Body of pancreas (tissue), 4 donors: ENCODE measurements around the gene DHRS7B. TPM values are rescaled to one million over a fixed set of nuclear protein-coding genes. Genes with fewer than 3 reads are reported as not detected.
A peak's percentile ranks its signal among the peaks of the same experiment; 100 is the strongest.

Source experiments
- ATAC-seq: fragments of 150-250 bp; one replicate; pipeline ENCODE4 v1.9.1; 2016
- DNase-seq, 4 donors: peaks; one replicate each; pipeline ENCODE4 v3.0.0-alpha.2; 2019
- H3K27ac ChIP-seq, 4 donors: fragments of 200-600 bp; sonication (generic); 1 replicate in 3 of 4; 2 replicates in 1 of 4; pipeline versions ENCODE4 v1.5.1 to v1.6.1; 2016 to 2019; ENCODE audit warnings: mild to moderate bottlenecking in 1 of 4, mixed read lengths in 1 of 4, moderate library complexity in 1 of 4
- H3K27me3 ChIP-seq, 2 donors: fragments of 200-600 bp; sonication (generic); one replicate each; pipeline ENCODE4 v1.6.0; 2016; ENCODE audit warnings: mild to moderate bottlenecking in 1 of 2
- H3K36me3 ChIP-seq, 2 donors: fragments of 200-600 bp; sonication (generic); replicated peaks in 1 of 2; 2 replicates each; pipeline ENCODE4 v1.5.1; 2016; ENCODE audit warnings: low read depth in 2 of 2; ENCODE audit not compliant: insufficient read depth in 1 of 2
- H3K4me1 ChIP-seq: fragments of 200-600 bp; sonication (generic); one replicate; pipeline ENCODE4 v1.6.0; 2016
- H3K4me3 ChIP-seq, 2 donors: fragments of 200-600 bp; sonication (generic); 1 replicate in 1 of 2; 2 replicates in 1 of 2; pipeline ENCODE4 v1.5.1; 2016 to 2019
- H3K9me3 ChIP-seq, 3 donors: fragments of 200-600 bp; sonication (generic); 1 replicate in 2 of 3; 2 replicates in 1 of 3; pipeline ENCODE4 v1.5.1; 2016
- CTCF ChIP-seq, 7 experiments: fragments of 450-650 bp in 4 of 7; fragments of 200-600 bp in 3 of 7; sonication (generic) in 3 of 7; IDR thresholded peaks; one replicate each; pipeline ENCODE4 v1.5.1; 2016 to 2019; ENCODE audit warnings: antibody characterized with exemption in 7 of 7
- POLR2A ChIP-seq, 3 donors: fragments of 450-650 bp; IDR thresholded peaks; one replicate each; pipeline ENCODE4 v1.6.1; 2016; ENCODE audit warnings: antibody characterized with exemption in 3 of 3, mild to moderate bottlenecking in 2 of 3
- WGBS, 2 donors: methylation state at CpG; one replicate each; pipeline ENCODE4 v1.1.5; 2017; 5-methylcytosine and 5-hydroxymethylcytosine counted together
- intact Hi-C: fragments of 100-400 bp; cut with DNase I; formaldehyde crosslinking; loops from one replicate; pipeline ENCODE4 v1.15.1; 2023
- small RNA-seq: library from RNA; depleted of rRNA; stranded (forward); fragments of <200 nt; gene quantifications from one replicate; pipeline ENCODE3, GENCODE V24; 2016
- total RNA-seq, 2 donors: library from RNA; depleted of rRNA; stranded (reverse); fragments of >200 nt; gene quantifications; one replicate each; pipeline ENCODE4 v1.1.0, GENCODE V29; 2016

DHRS7B gene
- total RNA-seq, 2 donors from 2014 or later, result 14.0 to 14.5 TPM

GRCh38 chr17:21239680-21240368, 113.1 kb downstream of the DHRS7B start:
- DNase-seq, result no peak
- H3K9me3 ChIP-seq, result no peaks in the 10 kb centered on the region
- no peaks in the 10 kb centered on the region for H3K36me3 ChIP-seq
- no peak overlapping the region for H3K27ac ChIP-seq
- TF ChIP-seq POLR2A (IDR thresholded peaks at IDR 0.05) (no peak), CTCF (IDR thresholded peaks at IDR 0.05) (peak in 5 of 7 experiments; percentile 11 to 38 (median 36))
- WGBS, 2 donors, result 60 to 74% methylated on average over 5 to 12 of the region's 12 CpGs
- ATAC-seq, result no peak
- H3K4me3 ChIP-seq, result no peak overlapping the region
- no peaks in the 10 kb centered on the region for H3K27me3 ChIP-seq
- H3K4me1 ChIP-seq, result no peaks in the 10 kb centered on the region
- intact Hi-C loops, result no loop called here

GRCh38 chr17:21240369-21241055, 113.7 kb downstream of the DHRS7B start:
- DNase-seq (no peak), ATAC-seq (no peak)
- Histone ChIP-seq H3K27ac (no peak overlapping the region), H3K9me3 (no peaks in the 10 kb centered on the region), H3K27me3 (no peaks in the 10 kb centered on the region), H3K4me3 (no peak overlapping the region), H3K36me3 (no peaks in the 10 kb centered on the region), H3K4me1 (no peaks in the 10 kb centered on the region)
- intact Hi-C loops, result no loop called here
- 67 to 79% methylated on average over 13 to 23 of the region's 25 CpGs for WGBS, 2 donors
- no peak for TF ChIP-seq POLR2A (IDR thresholded peaks at IDR 0.05)
- TF ChIP-seq CTCF (IDR thresholded peaks at IDR 0.05), result no peak

Small RNA genes within 50 kb of the gene (small RNA-seq; reads per million reads assigned to genes)
- gene RN7SL426P, result not detected

Other genes starting within 250 kb of the DHRS7B start
- 10 to 100 TPM; 66.4 to 79.4 TPM for gene USP22, start 84.0 kb upstream of the DHRS7B start, total RNA-seq
- gene TMEM11, start 87.2 kb downstream of the DHRS7B start, total RNA-seq, result 10 to 100 TPM in 1 of 2 donors, 1 to 10 TPM in 1; 7.0 to 22.4 TPM
- 1 to 10 TPM; 2.6 to 7.0 TPM for gene NATD1, start 126.4 kb downstream of the DHRS7B start, total RNA-seq
- gene MAP2K3, start 157.7 kb downstream of the DHRS7B start, total RNA-seq, result 10 to 100 TPM; 15.3 to 48.1 TPM
- gene KCNJ12, start 249.4 kb downstream of the DHRS7B start, total RNA-seq, result under 1 TPM; 0.52 to 0.99 TPM